CD8-positive, alpha-beta memory T cell (primary cell): ENCODE data around the gene MAML2. TPM values are rescaled to one million over a fixed set of nuclear protein-coding genes. Genes with fewer than 3 reads are reported as not detected.
A peak's percentile ranks its signal among the peaks of the same experiment; 100 is the strongest.

ENCODE experiments used
- CTCF ChIA-PET: fragments of 350-600 bp; sonication (Branson Sonifier 250); formaldehyde crosslinking; loops from one replicate; lab custom pipeline; 2021; ENCODE audit warnings: antibody characterized with exemption; lab: Charles Lee
- POLR2A ChIA-PET: fragments of 350-600 bp; sonication (Branson Sonifier 250); formaldehyde crosslinking; loops from one replicate; lab custom pipeline; 2021; ENCODE audit warnings: antibody characterized with exemption; lab: Charles Lee
- DNase-seq, 5 donors: peaks; one replicate each; pipeline versions ENCODE4 v3.0.0 to v3.0.0-alpha.2; 2020 to 2022; ENCODE audit warnings: mixed read lengths in 1 of 5
- H3K27ac ChIP-seq: one replicate; pipeline ENCODE4 v1.7.0; 2013; ENCODE audit warnings: low read depth, mild to moderate bottlenecking, low read length, moderate library complexity
- H3K27me3 ChIP-seq: 2 replicates; pipeline ENCODE4 v1.7.0; 2013; ENCODE audit warnings: low read length, mild to moderate bottlenecking; ENCODE audit not compliant: insufficient read depth, poor library complexity, severe bottlenecking
- H3K36me3 ChIP-seq: 2 replicates; pipeline ENCODE4 v1.7.0; 2013; ENCODE audit warnings: mild to moderate bottlenecking, low read length, moderate library complexity; ENCODE audit not compliant: insufficient read depth
- H3K4me1 ChIP-seq: 2 replicates; pipeline ENCODE4 v1.7.0; 2013; ENCODE audit warnings: mild to moderate bottlenecking, low read length, moderate library complexity; ENCODE audit not compliant: insufficient read depth
- H3K4me3 ChIP-seq: 2 replicates; pipeline ENCODE4 v1.7.0; 2013; ENCODE audit warnings: mild to moderate bottlenecking, low read length
- H3K9me3 ChIP-seq: 2 replicates; pipeline ENCODE4 v1.7.0; 2013; ENCODE audit warnings: mild to moderate bottlenecking, low read length
- H3K27ac Mint-ChIP-seq, 8 donors: one replicate each; pipeline ENCODE4 v1.8.0; 2020 to 2021; ENCODE audit warnings: mixed read lengths in 8 of 8, mild to moderate bottlenecking in 6 of 8, inconsistent platforms in 3 of 8, moderate library complexity in 3 of 8
- H3K27me3 Mint-ChIP-seq, 2 donors: one replicate each; pipeline ENCODE4 v1.8.0; 2020 to 2021; ENCODE audit warnings: mixed read lengths in 2 of 2, mild to moderate bottlenecking in 1 of 2, moderate library complexity in 1 of 2
- H3K36me3 Mint-ChIP-seq, 3 donors: one replicate each; pipeline ENCODE4 v1.8.0; 2020 to 2021; ENCODE audit warnings: mixed read lengths in 3 of 3, inconsistent platforms in 1 of 3, mild to moderate bottlenecking in 1 of 3
- H3K4me1 Mint-ChIP-seq, 3 donors: one replicate each; pipeline ENCODE4 v1.8.0; 2020 to 2021; ENCODE audit warnings: mixed read lengths in 3 of 3, inconsistent platforms in 1 of 3, mild to moderate bottlenecking in 1 of 3
- H3K4me3 Mint-ChIP-seq, 7 donors: one replicate each; pipeline ENCODE4 v1.8.0; 2020 to 2021; ENCODE audit warnings: mixed read lengths in 7 of 7, mild to moderate bottlenecking in 6 of 7, moderate library complexity in 4 of 7, inconsistent platforms in 2 of 7
- H3K9me3 Mint-ChIP-seq, 5 donors: one replicate each; pipeline ENCODE4 v1.8.0; 2020 to 2022; ENCODE audit warnings: mixed read lengths in 5 of 5, mild to moderate bottlenecking in 3 of 5, moderate library complexity in 2 of 5, inconsistent platforms in 1 of 5
- polyA plus RNA-seq: library from polyadenylated mRNA; unstranded; fragments of 300-500 nt; fragmentation: Illumina TruSeq; gene quantifications from one replicate; pipeline ENCODE4 v1.2.3, GENCODE V29; 2021
- total RNA-seq, 2 experiments: library from RNA; stranded (reverse); gene quantifications; one replicate each; pipeline ENCODE4 v1.2.3, GENCODE V29; 2021

The MAML2 gene
- total and polyA plus RNA-seq, 3 experiments from 2014 or later, result 11.1 to 15.9 (median 15.6) TPM

DNA sequence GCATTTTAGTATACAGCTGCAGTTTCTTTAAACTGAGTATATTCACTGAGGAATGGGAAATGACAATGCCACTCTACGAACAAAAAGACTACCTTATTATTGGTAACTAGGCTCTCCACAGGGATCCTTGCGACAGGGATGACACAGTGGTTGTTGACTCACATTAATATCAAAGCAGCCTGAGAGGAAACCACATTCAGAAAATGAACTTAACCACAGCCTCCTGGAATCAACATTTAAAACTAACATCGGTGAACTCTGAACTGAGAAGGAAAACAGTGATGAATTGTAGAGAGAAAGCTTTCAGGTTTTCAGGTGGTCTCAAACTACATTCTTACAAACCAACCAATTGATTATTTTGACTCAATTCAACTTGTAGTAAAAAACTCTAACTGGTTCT, 328.8 kb downstream of the MAML2 start:
- H3K4me3 ChIP-seq, result peak overlapping the region; percentile 33

DNA sequence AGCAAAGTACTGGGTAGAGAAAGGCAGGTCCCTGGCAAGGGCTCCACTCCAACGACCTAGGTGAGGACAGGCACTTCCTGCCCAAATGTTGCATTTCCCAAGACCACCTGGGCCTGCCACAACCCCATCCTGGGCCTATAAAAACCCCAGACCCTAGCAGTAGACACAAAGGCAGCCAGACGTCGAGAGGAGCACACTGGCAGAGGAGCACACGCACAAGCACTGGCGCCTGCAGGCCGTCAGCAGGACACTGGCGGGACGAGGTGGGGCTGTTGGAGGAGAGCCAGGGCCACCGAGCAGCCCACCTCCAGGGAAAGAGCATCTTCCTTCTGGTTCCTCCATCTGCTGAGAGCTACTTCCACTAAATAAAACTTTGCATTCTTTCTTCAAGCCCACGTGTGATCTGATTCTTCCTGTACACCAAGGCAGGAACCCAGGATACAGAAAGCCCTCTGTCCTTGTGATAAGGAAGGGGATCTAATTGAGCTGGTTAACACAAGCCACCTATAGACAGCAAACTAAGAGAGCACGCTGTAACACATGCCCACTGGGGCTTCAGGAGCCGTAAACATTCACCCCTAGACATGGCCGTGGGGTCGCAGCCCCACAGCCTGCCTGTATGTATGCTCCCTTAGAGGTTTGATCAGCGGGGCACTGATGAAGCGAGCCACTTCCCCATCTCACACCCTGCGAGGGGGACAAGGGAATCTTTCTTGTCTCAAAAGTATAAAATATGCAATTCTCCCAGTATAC, 329.4 kb downstream of the MAML2 start:
- H3K9me3 Mint-ChIP-seq, result no peaks in the 10 kb centered on the region
- CTCF ChIA-PET, result interaction anchor here (0.8 to 4.5 kb wide), 6 partner anchors 12 to 376 kb away, joined by 3 to 38 read pairs (median 4); partner anchors contain the start of genes CCDC82, JRKL and MAML2
- Histone ChIP-seq H3K4me3 (peak overlapping the region; percentile 33), H3K27ac (no peak overlapping the region), H3K27me3 (no peaks in the 10 kb centered on the region), H3K9me3 (no peaks in the 10 kb centered on the region), H3K4me1 (peaks cover 54% of the 10 kb centered on the region), H3K36me3 (no peaks in the 10 kb centered on the region)
- POLR2A ChIA-PET, result interaction anchor here (0.7 to 1.2 kb wide), 3 partner anchors 9 to 376 kb away, joined by 3 to 6 read pairs (median 3); partner anchors contain the start of genes CCDC82 and JRKL
- peak overlapping the region; percentile 47 to 93 (median 78) for H3K27ac Mint-ChIP-seq
- H3K4me1 Mint-ChIP-seq, result peaks cover 4 to 50% (median 9%) of the 10 kb centered on the region in 3 donors
- H3K27me3 Mint-ChIP-seq, result no peaks in the 10 kb centered on the region
- H3K4me3 Mint-ChIP-seq, result peak overlapping the region; percentile 9 to 77 (median 55)
- peak in 2 of 5 donors; percentile 57 to 60 for DNase-seq
- no peaks in the 10 kb centered on the region for H3K36me3 Mint-ChIP-seq

More for the DNA sequence above, 328.8 kb downstream of the MAML2 start:
- Mint-ChIP-seq H3K27ac (peak overlapping the region; percentile 47 to 93 (median 78)), H3K4me1 (peaks cover 4 to 50% (median 10%) of the 10 kb centered on the region in 3 donors), H3K27me3 (no peaks in the 10 kb centered on the region), H3K4me3 (peak overlapping the region; percentile 9 to 77 (median 51)), H3K9me3 (no peaks in the 10 kb centered on the region), H3K36me3 (no peaks in the 10 kb centered on the region)
- Histone ChIP-seq H3K27me3 (no peaks in the 10 kb centered on the region), H3K4me1 (peaks cover 54% of the 10 kb centered on the region), H3K9me3 (no peaks in the 10 kb centered on the region), H3K27ac (no peak overlapping the region), H3K36me3 (no peaks in the 10 kb centered on the region)
- peak in 3 of 5 donors; percentile 44 to 75 (median 65) for DNase-seq
- ChIA-PET CTCF (interaction anchor here (1.2 to 4.5 kb wide), 4 partner anchors 13 to 375 kb away, joined by 4 to 38 read pairs (median 4); partner anchors contain the start of genes CCDC82, JRKL and MAML2), POLR2A (interaction anchor here (0.7 to 1.2 kb wide), 2 partner anchors 91 to 376 kb away, joined by 3 to 6 read pairs; partner anchors contain the start of genes CCDC82 and JRKL)

GRCh38 chr11:96012086-96012824, 330.7 kb downstream of the MAML2 start:
- no peaks in the 10 kb centered on the region for H3K36me3 Mint-ChIP-seq
- ChIA-PET POLR2A (interaction anchor here (1.0 kb wide), 2 partner anchors 11 to 130 kb away, joined by 3 to 4 read pairs; no protein-coding TSS in a partner anchor), CTCF (interaction anchor here (0.7 to 4.5 kb wide), 5 partner anchors 13 to 331 kb away, joined by 3 to 38 read pairs (median 3); partner anchors contain the start of gene MAML2)
- H3K27me3 ChIP-seq, result no peaks in the 10 kb centered on the region
- no peaks in the 10 kb centered on the region for H3K9me3 Mint-ChIP-seq
- peaks cover 4 to 50% (median 9%) of the 10 kb centered on the region in 3 donors for H3K4me1 Mint-ChIP-seq
- H3K4me3 ChIP-seq, result no peak overlapping the region
- no peaks in the 10 kb centered on the region for H3K9me3 ChIP-seq
- no peak overlapping the region for H3K27ac ChIP-seq
- peak overlapping the region; percentile 8 to 58 (median 39) for H3K4me3 Mint-ChIP-seq
- peak in 4 of 5 donors; percentile 9 to 77 (median 68) for DNase-seq
- no peaks in the 10 kb centered on the region for H3K36me3 ChIP-seq
- H3K4me1 ChIP-seq, result peaks cover 54% of the 10 kb centered on the region
- no peaks in the 10 kb centered on the region for H3K27me3 Mint-ChIP-seq
- H3K27ac Mint-ChIP-seq, result peak overlapping the region; percentile 26 to 93 (median 78)

DNA sequence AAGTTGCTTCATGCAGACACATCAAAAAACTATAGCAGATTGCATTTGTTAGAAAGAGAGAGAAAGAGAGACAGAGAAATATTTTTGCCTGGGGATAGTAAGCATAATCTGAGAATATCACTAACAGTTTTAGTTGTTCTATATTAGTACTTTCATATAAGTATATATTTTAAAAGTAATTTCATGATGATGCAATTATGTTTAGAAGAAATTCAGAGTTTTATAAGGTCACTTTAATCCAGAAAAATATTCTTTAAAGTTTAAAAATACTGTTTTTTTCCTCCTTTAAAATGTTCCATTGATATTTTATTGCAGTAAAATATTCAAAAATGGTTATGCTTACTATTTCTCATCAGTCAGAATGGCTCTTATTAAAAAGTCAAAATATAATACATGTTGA, 332.3 kb downstream of the MAML2 start:
- H3K4me1 ChIP-seq, result peaks cover 43% of the 10 kb centered on the region
- Mint-ChIP-seq H3K9me3 (no peaks in the 10 kb centered on the region), H3K27me3 (no peaks in the 10 kb centered on the region), H3K27ac (peak overlapping the region in 2 of 8 donors; percentile 1 to 4), H3K4me3 (no peak overlapping the region), H3K36me3 (no peaks in the 10 kb centered on the region), H3K4me1 (peaks cover 4 to 39% (median 9%) of the 10 kb centered on the region in 3 donors)
- no peak overlapping the region for H3K4me3 ChIP-seq
- H3K27ac ChIP-seq, result no peak overlapping the region
- no peaks in the 10 kb centered on the region for H3K36me3 ChIP-seq
- H3K9me3 ChIP-seq, result no peaks in the 10 kb centered on the region
- DNase-seq, result no peak
- ChIA-PET CTCF (interaction anchor here (1.2 kb wide), 1 partner anchor 44 kb away, joined by 3 read pairs; no protein-coding TSS in a partner anchor), POLR2A (no interaction called here)
- no peaks in the 10 kb centered on the region for H3K27me3 ChIP-seq

- Mint-ChIP-seq H3K4me1 (peaks cover 4 to 15% (median 9%) of the 10 kb centered on the region in 3 donors), H3K27ac (no peak overlapping the region), H3K36me3 (peaks cover 0 to 7% (median 0%) of the 10 kb centered on the region in 3 donors), H3K9me3 (no peaks in the 10 kb centered on the region), H3K27me3 (no peaks in the 10 kb centered on the region), H3K4me3 (no peak overlapping the region)
- POLR2A ChIA-PET, result no interaction called here
- Histone ChIP-seq H3K27me3 (no peaks in the 10 kb centered on the region), H3K4me3 (no peak overlapping the region), H3K4me1 (peaks cover 20% of the 10 kb centered on the region), H3K9me3 (no peaks in the 10 kb centered on the region), H3K27ac (no peak overlapping the region), H3K36me3 (no peaks in the 10 kb centered on the region)
- CTCF ChIA-PET, result no interaction called here
- DNase-seq, result no peak
Measured at GRCh38 chr11:96008161-96008720, 334.8 kb downstream of the MAML2 start.

- no peaks in the 10 kb centered on the region for H3K27me3 ChIP-seq
- no peaks in the 10 kb centered on the region for H3K4me1 ChIP-seq
- no peak overlapping the region for H3K27ac ChIP-seq
- peaks cover 3 to 15% (median 13%) of the 10 kb centered on the region in 3 donors for H3K4me1 Mint-ChIP-seq
- H3K36me3 ChIP-seq, result no peaks in the 10 kb centered on the region
- no peak overlapping the region for H3K4me3 ChIP-seq
- peaks cover 1 to 16% (median 11%) of the 10 kb centered on the region in 3 donors for H3K36me3 Mint-ChIP-seq
- H3K4me3 Mint-ChIP-seq, result no peak overlapping the region
- H3K27me3 Mint-ChIP-seq, result no peaks in the 10 kb centered on the region
- CTCF ChIA-PET, result interaction anchor here (0.8 kb wide), 1 partner anchor 336 kb away, joined by 3 read pairs; no protein-coding TSS in a partner anchor
- no peaks in the 10 kb centered on the region for H3K9me3 ChIP-seq
- DNase-seq, result no peak
- POLR2A ChIA-PET, result no interaction called here
- H3K27ac Mint-ChIP-seq, result no peak overlapping the region
- no peaks in the 10 kb centered on the region for H3K9me3 Mint-ChIP-seq
Measured at GRCh38 chr11:96006037-96006436, 337.0 kb downstream of the MAML2 start.

GRCh38 chr11:96004862-96005261, 338.1 kb downstream of the MAML2 start:
- Histone ChIP-seq H3K27me3 (no peaks in the 10 kb centered on the region), H3K36me3 (no peaks in the 10 kb centered on the region), H3K9me3 (no peaks in the 10 kb centered on the region), H3K4me1 (no peaks in the 10 kb centered on the region), H3K4me3 (no peak overlapping the region), H3K27ac (no peak overlapping the region)
- H3K4me1 Mint-ChIP-seq, result peaks cover 10 to 25% (median 19%) of the 10 kb centered on the region in 3 donors
- DNase-seq, result no peak
- ChIA-PET CTCF (no interaction called here), POLR2A (no interaction called here)
- H3K4me3 Mint-ChIP-seq, result no peak overlapping the region
- no peaks in the 10 kb centered on the region for H3K27me3 Mint-ChIP-seq
- no peaks in the 10 kb centered on the region for H3K9me3 Mint-ChIP-seq
- H3K36me3 Mint-ChIP-seq, result peaks cover 1 to 17% (median 11%) of the 10 kb centered on the region in 3 donors
- H3K27ac Mint-ChIP-seq, result no peak overlapping the region
